Measurements from ENCODE around the gene PACSIN1. TPM values are rescaled to one million over a fixed set of nuclear protein-coding genes. Genes with fewer than 3 reads are reported as not detected.
A peak's percentile ranks its signal among the peaks of the same experiment; 100 is the strongest.

Gene PACSIN1
- total RNA-seq, 2 experiments from 2014 or later: 19.3 to 88.4 TPM

DNA sequence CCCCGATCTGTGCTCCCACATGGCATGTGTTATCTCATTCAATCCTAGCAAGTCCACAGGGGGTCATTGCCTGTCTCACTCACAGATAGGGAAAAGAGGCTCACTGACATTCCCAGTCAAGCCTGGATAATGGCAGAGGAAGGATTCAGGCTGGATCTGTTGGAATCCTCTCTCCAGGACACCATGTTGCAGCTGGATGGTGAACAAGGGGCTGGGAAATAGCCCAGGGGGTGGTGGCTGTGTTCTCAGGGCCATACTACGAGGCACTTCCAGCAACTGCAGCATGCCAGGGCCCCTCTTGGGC, 95.3 kb downstream of the PACSIN1 start:
- TF ChIP-seq EZH2phosphoT487 (IDR thresholded peaks at IDR 0.05; ENCODE audit: borderline replicate concordance, low read depth, low read length) (no peak), CTCF (conservative IDR thresholded peaks at IDR 0.05; ENCODE audit: low read length) (0 out of 2 replicates have a peak, but pooled peaks have one; percentile 3)
- POLR2A ChIA-PET: interaction anchor here (0.6 kb wide), 1 partner anchor 77 kb away, joined by 3 read pairs; no protein-coding TSS in a partner anchor
- no peak overlapping the region for H3K4me2 ChIP-seq (ENCODE audit: low read length)
- BruUV-seq (replicated peaks): no TSS peak
- H3K4me3 ChIP-seq (ENCODE audit: low read depth, low read length, poor library complexity, severe bottlenecking): no peak overlapping the region
- H3K9me3 ChIP-seq (ENCODE audit: low read length): no peaks in the 10 kb centered on the region
- H4K20me1 ChIP-seq (ENCODE audit: insufficient read depth, low read length): no peaks in the 10 kb centered on the region
- intact Hi-C loops (cut with micrococcal nuclease; ENCODE audit: unreplicated experiment): loop anchor here (2.0 kb wide), 1 partner anchor 100 kb away; no protein-coding TSS in a partner anchor
- DNase-seq (ENCODE audit: low spot score): no peak
- H3K36me3 ChIP-seq (ENCODE audit: insufficient read depth, low read length): no peaks in the 10 kb centered on the region
- CTCF ChIA-PET (ENCODE audit: unreplicated experiment): no interaction called here
- H3K4me1 ChIP-seq (ENCODE audit: insufficient read depth, low read length, poor library complexity, severe bottlenecking): no peaks in the 10 kb centered on the region
- H3K27ac ChIP-seq (ENCODE audit: low read depth, low read length, poor library complexity, severe bottlenecking): no peak overlapping the region
- H3K79me2 ChIP-seq (ENCODE audit: insufficient read depth, low read depth, low read length): no peaks in the 10 kb centered on the region
- H3K9me2 ChIP-seq (ENCODE audit: insufficient read depth, low read length): no peaks in the 10 kb centered on the region
- H2AFZ ChIP-seq (ENCODE audit: low read length): no peak overlapping the region

GRCh38 chr6:34562350-34562749, 96.5 kb downstream of the PACSIN1 start:
- Histone ChIP-seq H4K20me1 (ENCODE audit: insufficient read depth, low read length) (no peaks in the 10 kb centered on the region), H3K36me3 (ENCODE audit: insufficient read depth, low read length) (no peaks in the 10 kb centered on the region), H3K4me3 (ENCODE audit: low read depth, low read length, poor library complexity, severe bottlenecking) (no peak overlapping the region), H2AFZ (ENCODE audit: low read length) (no peak overlapping the region), H3K4me1 (ENCODE audit: insufficient read depth, low read length, poor library complexity, severe bottlenecking) (no peaks in the 10 kb centered on the region), H3K9me2 (ENCODE audit: insufficient read depth, low read length) (no peaks in the 10 kb centered on the region), H3K9me3 (ENCODE audit: low read length) (no peaks in the 10 kb centered on the region), H3K27ac (ENCODE audit: low read depth, low read length, poor library complexity, severe bottlenecking) (no peak overlapping the region), H3K79me2 (ENCODE audit: insufficient read depth, low read depth, low read length) (no peaks in the 10 kb centered on the region), H3K4me2 (ENCODE audit: low read length) (no peak overlapping the region)
- DNase-seq (ENCODE audit: low spot score): no peak
- BruUV-seq (replicated peaks): no TSS peak
- POLR2A ChIA-PET: no interaction called here
- CTCF ChIA-PET (ENCODE audit: unreplicated experiment): no interaction called here
- TF ChIP-seq CTCF (conservative IDR thresholded peaks at IDR 0.05; ENCODE audit: low read length) (no peak), EZH2phosphoT487 (IDR thresholded peaks at IDR 0.05; ENCODE audit: borderline replicate concordance, low read depth, low read length) (no peak)
- intact Hi-C loops (cut with micrococcal nuclease; ENCODE audit: unreplicated experiment): no loop called here

DNA sequence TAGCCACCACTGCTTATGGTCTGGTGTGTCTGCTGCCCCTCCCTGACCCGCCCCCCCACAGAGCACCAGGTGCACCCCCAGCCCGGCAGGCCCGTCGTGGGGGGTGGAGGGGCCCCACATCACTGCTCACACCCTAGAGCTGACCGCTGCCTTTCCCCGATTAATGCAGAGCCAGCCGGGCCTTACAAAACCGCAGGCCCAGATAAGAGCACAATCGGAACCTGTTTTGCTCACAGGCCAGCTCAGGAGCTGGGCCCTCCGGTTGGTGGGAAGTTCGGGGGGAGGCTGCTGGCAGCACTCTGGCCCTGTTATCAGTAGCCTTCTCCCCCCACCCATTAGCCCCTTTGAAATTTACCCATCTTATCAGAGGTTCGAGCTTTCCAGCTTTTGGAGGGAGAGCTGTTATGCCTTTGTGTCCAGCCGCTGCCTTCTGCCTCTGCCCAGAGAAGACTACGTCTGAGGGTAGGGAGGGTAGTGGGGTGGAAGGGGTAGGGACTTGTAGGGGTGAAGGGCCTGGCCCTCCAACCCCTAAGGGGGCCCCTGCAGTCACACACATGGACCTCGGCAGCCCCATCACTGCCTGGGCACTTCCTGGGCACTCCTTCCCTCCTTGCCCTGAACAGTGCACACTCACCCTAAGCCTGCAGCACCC, 97.1 kb downstream of the PACSIN1 start:
- H3K4me2 ChIP-seq (ENCODE audit: low read length): no peak overlapping the region
- POLR2A ChIA-PET: interaction anchor here (0.6 kb wide), 1 partner anchor 1298 kb away, joined by 3 read pairs; no protein-coding TSS in a partner anchor
- H3K9me2 ChIP-seq (ENCODE audit: insufficient read depth, low read length): no peaks in the 10 kb centered on the region
- H4K20me1 ChIP-seq (ENCODE audit: insufficient read depth, low read length): no peaks in the 10 kb centered on the region
- no peaks in the 10 kb centered on the region for H3K9me3 ChIP-seq (ENCODE audit: low read length)
- no peak overlapping the region for H2AFZ ChIP-seq (ENCODE audit: low read length)
- no peaks in the 10 kb centered on the region for H3K4me1 ChIP-seq (ENCODE audit: insufficient read depth, low read length, poor library complexity, severe bottlenecking)
- no peak overlapping the region for H3K4me3 ChIP-seq (ENCODE audit: low read depth, low read length, poor library complexity, severe bottlenecking)
- intact Hi-C loops (cut with micrococcal nuclease; ENCODE audit: unreplicated experiment): no loop called here
- no peaks in the 10 kb centered on the region for H3K79me2 ChIP-seq (ENCODE audit: insufficient read depth, low read depth, low read length)
- TF ChIP-seq CTCF (conservative IDR thresholded peaks at IDR 0.05; ENCODE audit: low read length) (no peak), EZH2phosphoT487 (IDR thresholded peaks at IDR 0.05; ENCODE audit: borderline replicate concordance, low read depth, low read length) (no peak)
- no peak for DNase-seq (ENCODE audit: low spot score)
- no TSS peak for BruUV-seq (replicated peaks)
- H3K27ac ChIP-seq (ENCODE audit: low read depth, low read length, poor library complexity, severe bottlenecking): no peak overlapping the region
- H3K36me3 ChIP-seq (ENCODE audit: insufficient read depth, low read length): no peaks in the 10 kb centered on the region
- CTCF ChIA-PET (ENCODE audit: unreplicated experiment): no interaction called here

All from OCI-LY7 (cell line).